ENCODE results near the gene PTCSC3.
"Not testable (repeated sequence)": the region's sequence is repeated elsewhere in the genome, so short reads cannot be mapped to it uniquely, and the experiment has no call there.

PTCSC3 gene

GRCh38 chr14:36171607-36172006 lies 4.9 kb downstream of the PTCSC3 start:
- DNase-seq = no peak

DNA sequence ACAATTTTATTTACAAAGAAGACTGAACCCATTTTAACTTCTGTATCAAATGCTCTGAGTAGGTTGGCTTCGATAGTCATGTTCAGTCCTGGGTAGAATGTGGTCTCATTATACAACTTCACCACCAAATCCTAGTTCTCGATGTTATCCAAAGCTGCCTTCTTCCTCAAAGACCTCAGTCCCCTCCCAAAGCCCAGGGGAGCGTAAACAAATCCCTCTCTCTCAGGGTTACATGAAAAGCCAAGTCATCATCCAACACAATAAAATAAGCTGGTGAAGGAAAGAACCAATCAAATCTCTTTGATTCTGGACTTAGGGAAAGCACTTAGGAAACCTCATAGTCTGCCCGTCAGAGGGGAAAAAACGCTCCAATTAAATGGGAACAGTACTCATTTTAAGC lies 9.1 kb downstream of the PTCSC3 start:
- no peak for DNase-seq

DNA sequence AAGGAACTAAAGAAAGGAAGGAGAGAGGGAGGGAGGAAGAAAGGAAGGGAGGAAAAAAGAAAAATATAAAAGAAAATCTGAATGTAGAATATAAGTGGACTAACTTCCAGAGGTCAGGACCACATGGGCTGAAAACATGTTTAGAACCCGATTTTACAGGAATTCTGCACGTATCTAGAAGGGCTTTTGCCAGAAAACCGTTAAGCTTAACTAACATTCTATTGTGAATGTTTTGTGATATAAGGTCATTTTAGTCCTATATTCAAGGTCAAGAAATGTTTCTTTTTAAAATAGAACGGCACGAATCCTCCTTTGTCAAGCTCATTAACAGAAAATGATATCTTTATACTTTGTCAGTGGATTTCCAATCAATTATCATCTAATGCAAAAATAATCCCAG lies 13.1 kb downstream of the PTCSC3 start:
- no peak for DNase-seq

DNA sequence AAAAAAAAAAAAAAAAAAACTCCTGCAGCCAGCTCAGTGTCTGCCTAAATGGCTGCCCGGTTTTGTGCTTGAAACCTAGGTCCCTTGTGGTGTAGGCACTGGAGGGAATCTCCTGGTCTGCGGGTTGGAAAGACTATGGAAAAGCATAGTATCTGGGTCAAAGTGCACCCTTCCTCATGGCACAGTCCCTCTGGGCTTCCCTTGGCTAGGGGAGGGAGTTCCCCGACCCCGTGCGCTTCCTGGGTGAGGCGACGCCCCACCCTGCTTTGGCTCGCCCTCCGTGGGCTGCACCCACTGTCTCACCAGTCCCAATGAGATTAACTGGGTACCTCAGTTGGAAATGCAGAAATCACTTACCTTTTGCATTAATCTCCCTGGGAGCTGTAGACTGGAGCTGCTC lies 14.3 kb downstream of the PTCSC3 start:
- no peak for DNase-seq

- no peak for DNase-seq
These were observed 14.7 kb downstream of the PTCSC3 start for GRCh38 chr14:36161776-36162175.

GRCh38 chr14:36151335-36151734 lies 25.2 kb downstream of the PTCSC3 start:
- DNase-seq = no peak

DNA sequence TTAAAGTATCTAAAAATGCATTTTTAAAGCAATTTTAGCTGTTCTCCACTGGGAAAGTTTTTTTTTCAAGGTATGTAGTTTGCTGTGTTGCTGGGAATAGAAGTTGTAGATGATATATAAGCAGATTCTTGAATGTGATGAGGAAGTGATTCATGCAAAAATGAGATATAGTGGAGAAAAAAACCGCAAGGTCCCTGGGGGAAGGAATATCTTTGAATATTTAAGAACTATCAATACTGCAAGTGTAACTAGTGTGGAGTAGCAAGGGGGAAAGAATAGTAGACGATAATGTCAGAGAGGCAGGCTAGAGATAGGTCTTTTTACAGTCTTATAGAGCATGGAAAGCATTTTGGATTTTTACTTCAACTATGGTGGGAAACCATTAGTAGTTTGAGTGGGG lies 42.5 kb downstream of the PTCSC3 start:
- no peak for DNase-seq

- DNase-seq = no peak
These were observed 43.7 kb downstream of the PTCSC3 start for GRCh38 chr14:36132826-36133225.

DNA sequence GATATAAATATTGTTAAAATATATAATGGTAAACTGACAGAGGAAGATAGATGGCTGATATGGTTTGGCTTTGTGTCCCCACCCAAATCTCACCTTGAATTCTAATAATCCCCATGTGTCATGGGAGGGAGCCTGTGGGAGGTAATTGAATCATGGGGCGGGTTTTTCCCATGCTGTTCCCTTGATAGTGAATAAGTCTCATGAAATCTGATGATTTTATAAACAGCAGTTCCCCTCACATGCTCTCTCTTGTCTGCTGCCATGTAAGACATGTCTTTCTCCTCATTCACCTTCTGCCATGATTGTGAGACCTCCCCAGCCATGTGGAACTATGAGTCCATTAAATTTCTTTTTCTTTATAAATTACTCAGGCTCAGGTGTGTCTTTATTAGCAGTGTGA lies 46.3 kb downstream of the PTCSC3 start:
- DNase-seq = no peak

- no peak for DNase-seq
These were observed 47.3 kb downstream of the PTCSC3 start for GRCh38 chr14:36129181-36129580.

DNA sequence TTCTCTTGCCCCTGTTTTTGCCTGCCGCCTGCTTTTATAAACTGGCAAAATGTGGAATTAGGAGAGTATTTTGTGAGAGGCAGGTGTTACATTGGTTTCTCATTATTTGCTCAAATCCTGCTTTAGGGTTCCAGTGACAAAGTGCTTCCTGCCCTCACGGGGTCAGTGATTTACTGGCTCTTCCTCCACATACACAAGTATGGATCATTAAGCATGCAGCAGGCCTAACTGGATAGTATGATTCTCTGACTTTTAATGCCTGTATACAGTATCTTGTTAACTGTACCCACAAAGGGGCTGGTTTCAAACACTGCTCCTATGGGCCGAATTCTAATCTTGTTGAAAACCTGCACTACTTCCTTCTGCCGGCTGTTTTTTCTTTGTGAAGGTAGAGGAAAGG lies 63.2 kb downstream of the PTCSC3 start:
- no peak for DNase-seq

GRCh38 chr14:36111822-36112583 lies 64.5 kb downstream of the PTCSC3 start:
- no peak for DNase-seq

DNA sequence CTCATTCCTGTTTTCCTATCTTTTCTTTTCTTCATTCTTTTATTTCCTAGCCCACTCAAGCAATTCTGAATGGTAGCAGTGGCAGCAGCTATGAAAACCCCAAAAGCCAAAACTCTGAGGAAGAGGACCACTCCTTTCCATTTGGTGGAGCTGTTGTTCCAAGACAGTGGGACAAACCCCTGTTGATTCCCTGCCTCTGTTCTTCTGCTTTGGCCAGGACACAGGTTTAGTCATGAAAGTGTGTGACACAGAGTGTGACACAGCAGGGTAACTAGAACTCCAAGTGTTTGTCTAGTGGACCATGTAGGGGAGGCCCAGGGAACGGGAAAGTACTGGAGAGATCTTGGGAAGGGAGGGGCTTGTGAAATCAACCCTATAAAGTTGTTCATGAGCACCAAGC lies 71.1 kb downstream of the PTCSC3 start:
- no peak for DNase-seq

- DNase-seq = not testable (repeated sequence)
These were observed 72.3 kb downstream of the PTCSC3 start for GRCh38 chr14:36104258-36104657.

DNA sequence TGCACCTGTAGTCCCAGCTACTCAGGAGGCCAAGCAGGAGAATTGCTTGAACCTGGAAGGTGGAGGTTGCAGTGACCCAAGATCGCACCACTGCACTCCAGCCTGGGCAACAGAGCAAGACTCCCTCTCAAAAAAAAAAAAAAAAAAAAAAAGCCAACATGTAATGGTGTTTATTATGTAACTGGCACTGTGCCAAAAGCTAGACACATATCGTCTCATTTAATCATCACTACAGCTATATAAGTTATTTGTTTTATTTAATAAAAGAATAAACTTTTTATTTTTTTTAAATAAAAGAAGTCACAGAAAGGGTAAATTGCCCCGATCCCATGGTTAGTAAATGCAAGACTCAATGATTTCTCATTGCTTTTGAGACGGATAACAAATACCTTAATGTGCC lies 76.9 kb downstream of the PTCSC3 start:
- DNase-seq = no peak

DNA sequence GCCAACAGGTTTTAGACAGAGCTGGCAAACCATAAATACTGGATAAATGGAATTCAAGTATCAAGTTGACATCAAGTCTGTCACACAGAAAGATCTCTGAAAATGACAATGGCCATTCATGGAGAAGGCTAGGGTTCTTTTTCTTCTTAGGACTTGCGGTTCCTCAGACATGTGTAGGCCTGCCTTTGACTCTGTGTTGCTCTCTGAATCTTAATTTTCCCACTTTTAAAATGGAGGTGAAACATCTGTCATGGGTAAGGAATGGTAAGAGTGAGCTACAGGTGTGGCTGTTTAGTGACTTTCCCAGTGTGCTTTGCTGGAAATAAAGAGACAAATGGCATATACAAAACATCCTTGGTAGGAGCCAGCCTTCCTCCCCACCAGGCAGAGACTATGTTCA lies 79.2 kb downstream of the PTCSC3 start:
- no peak for DNase-seq

DNA sequence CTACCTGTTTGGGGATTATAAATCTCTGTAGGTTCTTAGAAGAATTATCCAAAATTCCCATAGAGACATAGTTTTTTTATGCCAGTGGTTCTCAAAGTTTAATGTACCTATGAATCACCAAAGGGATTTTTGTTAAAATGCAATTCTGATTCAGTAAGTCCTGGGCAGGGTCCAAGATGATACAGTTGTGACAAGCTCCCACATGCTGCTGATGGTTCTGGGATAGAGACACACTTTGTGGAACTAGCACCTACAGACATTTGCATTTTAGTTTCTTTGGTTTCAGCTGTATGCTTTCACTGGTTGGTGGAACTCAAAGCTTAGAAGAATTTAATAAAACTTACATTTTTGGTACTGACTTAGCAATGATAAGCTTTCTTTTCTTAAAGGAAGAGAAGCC lies 80.4 kb downstream of the PTCSC3 start:
- no peak for DNase-seq

DNA sequence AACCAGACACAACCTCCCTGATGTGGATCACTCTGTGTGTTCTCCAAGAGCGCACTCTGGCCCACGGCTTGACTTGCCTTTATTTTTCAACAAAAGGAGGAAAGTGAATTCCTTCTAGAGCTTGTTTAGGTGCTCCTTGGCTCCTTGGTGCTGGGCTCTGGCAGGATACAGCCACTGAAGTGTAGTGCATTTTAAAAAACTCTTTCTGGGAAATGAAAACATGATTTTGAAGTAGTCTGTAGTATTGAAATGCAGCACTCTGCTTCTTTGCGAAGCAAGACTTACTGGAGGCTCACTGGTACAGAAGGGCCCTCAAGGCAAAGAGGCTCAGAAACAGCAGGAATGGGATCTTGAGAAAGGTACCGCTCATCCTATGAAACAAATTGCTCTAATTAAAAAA lies 81.6 kb downstream of the PTCSC3 start:
- no peak for DNase-seq

DNA sequence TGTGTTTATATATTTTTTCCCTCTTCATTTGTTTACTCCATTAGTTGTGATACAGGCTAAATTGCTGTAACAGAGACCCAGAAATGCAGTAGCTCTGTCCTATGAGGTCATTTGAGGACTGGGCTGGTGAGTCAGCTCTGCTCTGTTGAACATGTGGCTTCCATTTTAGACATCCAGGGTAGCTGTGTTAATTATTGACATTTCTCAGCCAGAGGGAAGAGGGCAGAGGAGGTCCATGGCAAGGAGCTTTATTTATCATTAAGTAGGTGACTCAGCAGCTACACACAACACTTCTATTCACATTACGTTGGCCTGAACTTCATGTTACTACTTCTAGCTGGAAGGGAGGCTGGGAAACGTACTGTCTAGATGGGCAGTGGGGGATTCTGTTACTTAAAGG lies 85.4 kb downstream of the PTCSC3 start:
- DNase-seq = no peak

- DNase-seq = no peak
These were observed 89.1 kb downstream of the PTCSC3 start for GRCh38 chr14:36087411-36087810.

DNA sequence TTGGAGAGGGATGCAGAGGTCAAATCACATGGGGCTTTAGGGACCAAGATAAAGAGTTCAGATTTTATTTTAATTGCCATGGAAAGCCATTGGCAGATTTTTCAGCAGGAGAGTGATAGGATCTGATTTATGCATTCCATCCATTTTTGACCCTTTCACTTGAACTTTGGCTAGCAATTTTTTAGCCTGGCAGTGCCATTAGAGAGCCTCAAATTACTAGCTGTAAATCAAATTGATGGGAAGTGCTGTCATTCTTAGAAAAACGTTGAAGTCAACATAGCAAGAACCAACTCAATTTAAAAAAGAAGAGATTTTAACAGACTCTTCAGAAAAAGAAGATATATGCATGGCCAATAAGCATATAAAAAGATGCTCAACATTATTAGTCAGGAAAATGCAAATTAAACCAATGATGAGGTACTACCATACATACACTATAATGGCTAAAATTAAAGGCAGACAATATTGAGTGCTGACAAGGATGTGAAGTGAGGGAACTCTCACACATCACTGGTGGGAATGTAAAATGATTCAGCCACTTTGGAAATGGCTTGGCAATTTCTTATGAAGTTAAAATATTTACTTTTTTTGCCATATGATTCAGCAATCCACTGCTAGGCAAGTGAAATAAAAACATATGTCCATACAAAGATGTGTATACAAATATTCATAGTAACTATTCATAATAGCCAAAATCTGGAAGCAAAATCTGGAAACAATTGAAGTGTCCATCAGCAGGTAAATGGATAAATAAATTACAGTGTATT lies 89.7 kb downstream of the PTCSC3 start:
- DNase-seq = no peak

DNA sequence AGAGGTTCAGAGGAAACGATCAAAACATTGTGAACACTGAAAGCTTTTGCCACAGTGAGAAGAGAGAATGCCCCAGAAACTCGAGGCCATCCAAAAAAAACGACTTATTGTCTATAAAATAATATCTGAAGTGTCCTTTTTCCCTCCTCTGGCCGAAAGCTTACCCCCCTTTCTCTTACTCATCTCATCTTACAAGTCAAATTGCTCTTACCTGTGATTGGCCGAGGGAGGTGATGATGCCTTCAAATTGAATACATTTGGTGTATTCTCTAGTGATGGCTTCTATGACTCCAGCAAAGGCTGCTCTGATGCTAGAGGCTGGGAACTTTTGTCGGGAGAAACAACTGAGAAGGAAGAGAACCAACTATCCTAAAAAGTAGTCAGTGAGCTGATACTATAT lies 90.7 kb downstream of the PTCSC3 start:
- no peak for DNase-seq

Measured in KG1 (cell line).